Left forelimb (tissue), 1 donor: Measurements from ENCODE around the gene TUSC1.
A peak's percentile ranks its signal among the peaks of the same experiment; 100 is the strongest.
"Not testable (repeated sequence)": the region's sequence is repeated elsewhere in the genome, so short reads cannot be mapped to it uniquely, and the experiment has no call there.

Source experiments
- DNase-seq: peaks from one replicate; pipeline ENCODE4 v3.0.0-alpha.2; 2018; ENCODE audit warnings: low spot score

The TUSC1 gene

DNA sequence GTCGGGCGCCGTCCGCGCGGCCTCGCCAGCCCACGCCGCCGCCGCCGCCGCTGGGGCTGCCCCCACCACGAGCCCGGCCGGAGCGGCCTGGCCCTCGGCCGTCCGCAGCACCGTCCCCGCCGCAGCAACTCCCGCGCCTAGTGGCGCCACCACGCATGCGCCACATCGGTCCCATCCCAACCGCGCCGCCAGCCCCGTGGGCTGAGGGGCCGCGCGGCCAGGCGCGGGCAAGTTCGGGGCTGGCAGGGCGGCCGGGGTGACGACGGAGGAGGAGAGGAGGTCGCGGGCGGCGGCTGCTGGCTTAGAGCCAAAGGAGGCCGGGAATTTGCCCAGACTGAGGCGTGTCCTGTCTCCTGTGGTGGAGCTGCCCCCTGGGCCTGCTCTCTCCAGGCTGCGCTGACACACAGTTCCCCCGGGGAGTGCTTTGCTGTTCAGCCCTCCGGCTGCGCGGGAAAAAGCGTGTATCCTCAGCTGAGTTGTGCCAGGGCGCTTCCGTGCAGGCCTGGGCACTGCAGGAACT lies at the start of gene TUSC1:
Gene TUSC1, minus strand, starts transcription at position 298 of the 520 bp plus-strand sequence. Its CDS starts 132 bp downstream, at position 166.
- peak; percentile 89 for DNase-seq

DNA sequence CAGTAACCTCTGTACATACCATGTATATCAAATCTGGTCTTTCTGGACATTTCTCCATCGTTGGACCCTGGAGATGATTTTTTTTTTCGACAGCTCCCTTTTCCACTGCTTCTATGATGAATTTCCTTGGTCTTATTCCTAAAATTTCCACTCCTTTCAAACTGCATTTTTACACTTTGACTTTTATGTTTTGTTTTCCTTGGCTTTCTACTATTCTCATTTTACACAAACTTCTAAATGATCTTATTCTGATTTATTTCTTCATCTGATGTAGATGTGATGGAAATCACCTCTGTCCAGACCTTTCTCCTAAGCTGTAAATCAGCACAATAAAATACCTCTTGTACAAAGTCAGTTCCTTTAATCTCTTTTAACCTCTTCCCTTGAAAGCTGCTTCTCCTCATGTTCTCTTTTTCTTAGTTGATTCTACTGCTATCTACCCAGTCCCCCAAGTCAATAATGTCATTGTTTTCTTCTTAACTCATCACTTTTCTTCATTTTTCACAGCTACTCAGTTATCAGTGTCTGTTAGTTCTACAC lies 48.7 kb upstream of the TUSC1 start:
- no peak for DNase-seq

DNA sequence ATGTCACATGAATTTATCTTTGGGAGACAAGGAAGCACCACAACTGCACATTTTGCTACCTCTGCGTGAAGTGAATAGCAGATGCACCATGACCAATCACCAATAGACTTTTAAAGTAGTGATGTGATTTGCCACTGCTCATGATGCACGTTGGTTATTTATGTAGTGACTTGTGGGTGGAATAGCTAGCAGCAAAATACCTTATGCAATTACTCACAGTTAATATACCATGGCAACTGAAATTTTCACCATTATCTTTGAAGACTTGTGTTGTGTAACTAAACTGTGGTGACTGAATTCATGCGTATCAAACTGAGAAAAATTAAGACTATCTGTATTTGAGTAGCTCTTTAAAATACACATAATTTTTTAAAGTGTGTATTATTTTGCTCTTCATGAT lies 46.2 kb upstream of the TUSC1 start:
- DNase-seq = no peak

DNA sequence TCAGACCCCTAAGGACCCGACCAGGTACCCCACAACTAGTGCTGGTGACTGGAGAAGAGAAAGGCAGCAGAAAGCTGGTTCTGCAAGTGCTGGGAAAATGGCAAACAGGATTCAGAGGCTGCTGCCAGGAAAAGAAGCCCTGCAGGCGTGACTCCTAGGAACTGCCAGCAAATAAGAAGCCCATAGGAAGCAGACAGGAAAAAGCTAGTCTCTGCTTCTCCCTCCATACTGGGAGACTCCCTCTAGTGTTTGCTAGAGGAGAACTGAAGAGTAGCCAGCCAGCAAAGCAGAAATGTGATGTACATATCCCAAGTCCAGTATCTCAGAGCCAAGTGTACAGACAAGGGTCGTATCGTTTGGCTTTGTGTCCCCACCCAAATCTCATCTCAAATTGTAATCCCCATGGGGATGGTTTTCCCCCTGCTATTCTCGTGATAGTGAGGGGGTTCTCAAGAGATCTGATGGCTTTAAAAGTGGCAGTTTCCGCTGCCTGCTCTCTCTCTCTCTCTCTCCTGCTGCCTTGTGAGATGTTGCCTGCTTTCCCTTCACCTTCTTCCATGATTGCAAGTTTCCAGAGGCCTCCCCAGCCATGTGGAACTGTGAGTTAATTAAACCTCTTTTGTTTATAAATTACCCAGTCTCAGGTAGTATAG lies 38.1 kb upstream of the TUSC1 start:
- no peak for DNase-seq

DNA sequence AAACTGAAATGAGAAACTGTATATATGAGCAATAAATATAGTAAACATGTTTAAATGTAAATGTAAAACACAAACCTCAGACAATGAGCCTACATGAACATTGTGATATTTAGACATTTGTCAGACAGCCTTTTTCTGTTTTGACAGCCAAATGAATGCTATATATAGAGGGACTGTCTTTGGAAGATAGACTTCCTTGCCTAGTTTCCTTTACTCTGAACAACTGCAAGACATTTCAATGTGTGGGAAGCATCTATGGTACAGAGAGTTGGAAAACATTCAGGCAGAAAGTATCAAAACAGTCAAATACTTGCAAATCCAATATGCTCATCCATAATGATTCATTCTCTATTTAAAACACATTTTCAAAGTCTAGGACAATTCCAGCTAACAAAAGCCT lies 31.7 kb upstream of the TUSC1 start:
- no peak for DNase-seq

DNA sequence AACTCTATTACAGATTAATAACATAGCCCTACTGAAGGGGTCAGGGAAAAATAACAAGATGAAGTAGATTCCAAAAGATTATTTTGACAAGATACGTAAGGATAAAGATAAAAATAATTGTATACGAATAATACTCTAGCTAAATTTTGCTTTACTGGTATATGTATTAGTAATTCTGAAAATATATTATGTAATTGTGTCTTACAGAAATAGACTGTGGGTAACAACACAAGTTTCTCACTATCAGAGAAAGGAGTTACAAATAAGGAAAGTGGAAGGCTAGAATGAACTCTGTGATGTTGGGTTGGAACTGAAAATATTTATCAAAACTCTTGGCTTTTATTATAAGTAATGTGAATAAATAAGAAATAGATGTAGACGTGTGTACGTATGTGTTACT lies 26.6 kb upstream of the TUSC1 start:
- DNase-seq = no peak

DNA sequence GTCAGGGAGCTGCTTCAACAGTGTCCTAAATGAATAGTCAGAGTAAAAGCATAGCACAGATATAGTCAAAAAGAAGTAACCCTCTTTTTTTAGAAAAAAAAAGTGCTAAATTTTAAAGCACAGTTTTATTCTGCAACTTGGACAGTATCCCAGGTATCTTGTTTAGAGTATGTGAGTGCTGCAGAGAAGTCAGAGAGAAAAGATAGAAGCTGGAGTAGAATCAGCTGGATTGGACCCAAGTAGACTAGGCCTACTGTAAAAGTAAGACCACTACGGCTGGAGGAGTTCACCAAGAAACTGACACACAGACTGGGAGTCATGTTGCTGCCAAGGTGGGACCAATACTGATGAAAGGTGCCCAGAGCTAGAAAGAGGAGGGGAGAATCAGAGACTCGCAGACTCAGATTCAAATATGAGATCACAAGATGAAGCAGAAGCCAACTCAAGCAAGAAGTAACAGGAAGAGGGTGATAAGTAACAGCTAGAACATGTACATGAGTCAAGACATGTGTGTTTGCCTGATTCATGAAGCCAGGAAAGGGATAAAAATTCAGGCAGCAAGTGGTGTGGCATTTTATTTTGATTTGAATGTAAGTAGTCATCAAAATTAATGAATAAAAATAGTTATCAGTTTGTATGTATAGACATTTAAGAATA lies 25.6 kb upstream of the TUSC1 start:
- DNase-seq = no peak

DNA sequence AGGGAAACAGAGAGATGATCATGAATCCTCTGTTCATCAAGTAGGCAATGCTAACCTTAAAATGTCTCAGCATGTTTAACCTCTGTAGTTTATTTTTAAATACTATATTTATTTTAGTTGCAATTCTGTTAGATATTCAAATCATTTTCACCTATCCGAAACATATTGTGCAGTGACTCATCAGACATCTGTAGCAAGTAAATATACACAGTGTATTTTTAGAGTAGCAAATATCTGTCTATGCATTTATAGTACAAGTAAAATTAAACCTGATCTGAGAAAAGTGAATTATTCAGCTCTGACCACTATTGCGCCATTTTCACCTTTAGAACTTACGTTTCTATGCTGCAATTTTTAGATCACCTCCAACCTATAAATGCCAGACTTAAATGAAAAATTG lies 24.3 kb upstream of the TUSC1 start:
- no peak for DNase-seq

DNA sequence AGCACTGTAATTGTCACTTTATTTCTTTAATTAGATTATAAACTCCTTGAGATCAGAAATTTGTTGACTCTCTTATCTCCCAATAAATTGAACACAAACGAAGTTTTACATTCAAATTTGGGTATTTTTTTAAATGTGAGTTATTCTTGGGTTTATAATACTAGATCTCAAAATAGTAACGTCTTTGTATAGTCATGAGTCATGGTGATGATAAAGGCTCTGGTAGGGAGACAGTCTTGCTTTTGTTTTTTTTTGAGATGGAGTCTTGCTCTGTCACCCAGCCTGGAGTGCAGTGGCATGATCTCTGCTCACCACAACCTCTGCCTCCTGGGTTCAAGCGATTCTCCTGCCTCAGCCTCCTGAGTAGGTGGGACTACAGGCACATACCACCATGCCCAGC lies 22.7 kb upstream of the TUSC1 start:
- not testable (repeated sequence) for DNase-seq

DNA sequence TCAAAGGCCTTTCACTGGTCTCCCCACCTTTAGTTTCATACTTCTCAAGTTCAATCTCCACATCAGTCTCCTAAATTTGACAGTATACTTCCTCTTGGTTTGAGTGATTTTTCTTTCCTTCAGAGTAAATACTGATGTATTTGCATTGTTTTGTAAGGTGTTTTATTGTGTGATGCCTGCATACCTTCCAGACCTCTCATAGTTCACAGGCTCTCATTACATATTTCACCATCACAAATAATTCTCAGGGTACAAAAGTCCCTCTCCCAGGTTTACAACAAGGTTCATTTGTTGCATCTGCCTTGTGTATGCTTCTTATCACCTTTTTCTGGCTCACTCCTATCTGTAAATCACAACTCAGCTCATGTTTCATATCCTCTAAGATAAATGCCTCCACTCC lies 22.2 kb upstream of the TUSC1 start:
- DNase-seq = no peak

DNA sequence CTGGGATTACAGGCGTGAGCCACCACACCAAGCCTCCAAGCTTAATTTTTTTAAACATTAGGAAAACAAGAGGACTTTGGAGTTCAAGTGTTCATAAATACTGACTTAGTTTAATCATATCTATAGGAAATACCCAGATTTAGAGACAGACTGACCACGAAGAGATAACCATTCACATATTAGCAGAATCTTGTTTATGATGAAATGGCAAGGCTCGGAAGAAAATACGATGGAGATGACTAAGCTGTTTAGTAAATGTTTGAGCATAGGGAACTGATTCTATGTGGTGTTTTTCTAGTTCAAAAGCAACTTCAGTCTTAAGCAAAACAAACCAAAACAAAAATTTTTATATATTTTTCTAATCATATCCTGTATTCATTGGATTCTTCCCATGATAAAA lies 13.5 kb upstream of the TUSC1 start:
- no peak for DNase-seq

DNA sequence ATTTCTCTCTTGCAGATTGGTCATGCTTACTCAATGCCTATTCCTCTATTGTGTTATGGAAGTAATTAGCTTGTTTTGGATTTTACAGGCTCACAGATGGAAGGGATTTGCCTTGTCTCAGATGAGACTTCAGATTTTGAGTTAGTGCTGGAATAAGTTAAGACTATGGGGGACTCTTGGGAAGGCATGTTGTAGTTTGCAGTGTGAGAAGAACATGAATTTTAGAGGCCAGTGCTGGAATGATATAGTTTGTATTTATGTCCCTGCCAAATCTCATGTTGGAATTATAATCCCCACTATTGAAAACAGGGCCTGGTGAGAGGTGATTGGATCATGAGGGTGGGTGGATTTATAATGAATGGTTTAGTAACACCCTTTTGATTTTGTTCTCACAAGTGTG lies 6.1 kb upstream of the TUSC1 start:
- no peak for DNase-seq

DNA sequence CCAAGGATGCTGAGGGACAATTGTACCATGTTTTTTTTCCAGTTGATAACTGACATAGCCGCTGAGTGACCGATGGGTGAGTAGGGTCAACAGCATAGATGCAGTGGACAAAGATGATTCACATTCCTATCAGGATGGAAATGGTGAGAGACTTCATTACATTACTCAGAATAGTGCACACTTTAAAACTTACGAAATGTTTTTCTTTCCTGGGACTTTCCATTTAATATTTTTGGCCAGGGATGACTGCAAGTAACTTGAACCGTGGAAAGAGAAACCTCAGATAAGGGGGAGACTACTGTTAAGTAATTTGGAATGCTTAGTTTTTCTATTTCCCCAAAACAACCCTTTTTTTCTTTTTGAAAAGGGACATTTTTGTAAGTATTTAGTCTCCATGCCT lies 3.0 kb upstream of the TUSC1 start:
- no peak for DNase-seq

DNA sequence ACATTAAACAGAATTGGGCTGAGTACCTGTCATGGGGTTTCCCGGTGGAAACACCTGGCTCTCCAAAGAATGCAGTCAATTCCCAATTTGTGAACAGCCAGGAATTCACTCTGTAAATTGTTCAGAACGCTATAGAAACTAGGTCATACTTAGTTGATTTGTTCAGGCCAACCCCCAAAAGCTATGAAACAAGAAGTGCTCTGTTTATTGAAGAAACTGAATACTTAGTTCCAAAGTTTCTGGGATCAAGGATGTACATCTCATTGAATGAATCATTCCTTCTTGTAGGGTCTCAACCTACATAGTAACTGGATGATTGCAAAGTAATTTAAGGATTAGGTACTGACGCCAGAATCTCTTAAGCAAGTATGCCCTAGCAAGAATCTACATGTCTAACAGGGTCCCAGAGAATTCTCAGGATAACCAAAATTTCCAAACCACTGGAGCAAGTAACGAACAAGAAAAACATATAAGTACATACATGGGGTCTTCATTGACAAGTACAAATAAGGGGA lies 659 bp upstream of the TUSC1 start:
- DNase-seq = no peak

DNA sequence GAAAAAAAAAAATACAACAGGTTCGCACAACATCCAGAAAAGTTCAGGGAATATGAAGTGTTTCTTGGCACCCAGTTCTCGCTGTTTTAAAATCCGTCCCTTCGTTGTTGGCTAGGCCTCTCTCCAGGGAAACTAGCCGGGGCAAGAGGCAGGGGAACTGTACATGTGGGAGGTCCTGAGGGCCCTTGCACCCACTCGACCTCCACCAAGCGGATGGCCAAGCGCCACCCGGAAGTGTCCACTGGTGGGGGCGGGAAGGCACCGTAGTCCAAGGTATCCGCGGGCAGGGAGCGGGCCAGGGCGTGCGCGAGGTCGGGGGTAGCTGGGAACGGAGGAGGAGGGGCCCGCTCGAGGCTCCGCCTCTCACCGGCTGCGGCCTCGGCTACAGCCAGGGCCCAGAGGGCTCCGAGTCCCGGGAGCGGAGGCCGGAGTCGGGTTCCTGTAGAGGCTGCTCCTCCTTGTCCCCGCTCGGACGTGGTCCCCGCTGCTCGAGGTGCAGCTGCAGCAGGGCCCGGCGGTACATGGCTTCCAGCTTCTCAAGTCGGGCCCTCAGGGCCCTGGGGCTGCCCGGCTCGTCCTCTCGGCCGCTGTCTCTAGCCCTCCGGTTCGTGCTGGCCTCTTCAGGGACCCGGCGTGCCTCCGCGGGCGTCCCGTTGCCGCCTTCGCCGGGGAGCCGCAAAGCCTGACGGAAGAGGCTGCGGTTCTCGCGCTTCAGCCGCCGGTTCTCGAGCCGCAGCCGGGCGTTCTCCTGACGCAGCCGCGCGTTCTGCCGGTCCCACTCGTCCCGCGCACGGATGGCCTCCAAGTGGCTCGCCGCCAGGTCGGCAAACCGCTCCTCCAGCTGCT lies 720 bp downstream of the TUSC1 start:
- peak; percentile 91 for DNase-seq

DNA sequence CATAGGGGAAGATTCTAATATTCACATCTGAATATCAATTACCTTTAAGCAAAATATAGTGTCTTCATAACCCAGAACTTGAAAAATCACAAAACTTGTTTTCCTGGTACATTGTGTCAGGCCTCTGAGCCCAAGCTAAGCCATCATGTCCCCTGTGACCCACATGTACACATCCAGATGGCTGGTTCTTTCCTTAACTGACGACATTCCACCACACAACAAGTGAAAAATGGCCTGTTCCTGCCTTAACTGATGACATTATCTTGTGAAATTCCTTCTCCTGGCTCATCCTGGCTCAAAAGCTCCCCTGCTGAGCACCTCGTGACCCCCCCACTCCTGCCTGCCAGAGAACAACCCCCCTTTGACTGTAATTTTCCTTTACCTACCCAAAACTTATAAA lies 2.4 kb downstream of the TUSC1 start:
- DNase-seq = not testable (repeated sequence)

DNA sequence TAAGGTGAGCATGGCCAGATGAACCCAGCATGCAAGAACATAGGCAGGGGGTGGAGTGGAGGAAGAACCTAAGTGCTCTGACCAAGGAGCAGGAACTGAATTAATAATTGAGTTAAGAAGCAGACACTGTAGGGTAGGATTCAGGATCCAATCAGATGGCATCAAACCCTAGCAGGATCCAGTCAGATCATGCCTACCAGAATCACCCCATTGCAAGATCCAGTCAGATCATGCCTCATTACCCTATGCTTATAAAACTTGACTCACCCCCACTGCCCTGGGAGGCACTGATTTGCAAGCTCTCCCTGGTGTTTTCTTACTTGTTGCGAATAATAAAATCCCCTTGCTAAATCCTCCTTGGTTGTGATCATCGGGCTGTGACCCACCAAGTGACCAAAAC lies 19.7 kb downstream of the TUSC1 start:
- no peak for DNase-seq

DNA sequence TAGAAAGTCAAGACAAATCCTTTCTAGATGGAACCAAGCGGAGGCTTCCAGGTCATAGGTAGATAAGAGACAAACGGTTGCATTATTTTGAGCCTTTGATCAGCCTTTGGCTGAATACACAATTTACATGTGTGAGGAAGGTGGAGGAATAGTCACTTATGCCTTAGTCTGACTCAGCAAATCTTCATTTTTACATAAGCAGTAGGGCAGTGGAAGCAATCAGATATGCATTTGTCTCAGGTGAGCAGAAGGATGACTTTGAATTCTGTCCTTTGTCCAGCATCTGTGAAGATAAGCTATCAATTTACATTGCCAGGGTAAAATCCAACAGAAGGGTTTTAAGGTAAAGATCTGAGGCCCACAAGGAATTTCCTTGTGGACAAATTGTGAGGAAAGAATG lies 23.8 kb downstream of the TUSC1 start:
- DNase-seq = no peak

DNA sequence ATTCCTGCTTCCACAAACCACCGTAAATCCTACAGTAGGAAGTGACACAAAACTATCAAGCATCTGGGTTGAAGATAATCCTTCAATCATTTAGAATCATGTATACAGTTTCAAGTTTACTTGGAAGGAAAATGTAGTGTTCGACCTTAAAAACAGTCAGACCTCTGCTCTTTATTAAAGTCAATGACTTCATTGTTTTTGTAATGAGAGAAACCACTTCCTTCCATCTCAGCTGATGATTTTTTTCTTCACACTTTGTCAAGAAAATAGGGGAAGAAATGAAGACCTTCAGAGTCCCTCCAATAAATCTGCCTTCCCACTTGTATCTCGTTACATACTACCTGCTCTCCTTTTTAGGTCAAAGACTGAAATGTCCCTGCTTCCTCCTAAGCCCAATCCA lies 30.1 kb downstream of the TUSC1 start:
- DNase-seq = no peak

DNA sequence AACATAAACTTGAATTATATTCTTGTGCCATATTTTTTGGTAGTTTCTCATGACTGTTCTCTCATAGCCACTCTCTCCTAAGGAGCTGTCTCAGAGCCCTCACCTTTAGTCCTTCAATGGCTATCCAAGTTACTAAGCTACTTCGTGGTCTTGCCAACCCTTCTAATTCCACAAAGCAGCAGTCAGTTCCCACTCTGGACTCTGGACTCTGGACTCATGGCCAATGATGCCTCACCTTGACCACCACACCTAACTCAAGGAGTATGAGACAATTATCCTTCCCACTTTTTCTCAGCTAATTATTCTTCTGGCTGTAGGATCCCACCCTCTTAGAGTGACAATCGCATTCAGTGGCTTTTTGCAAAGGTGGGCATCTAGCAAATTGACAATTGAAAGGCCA lies 42.2 kb downstream of the TUSC1 start:
- no peak for DNase-seq

DNA sequence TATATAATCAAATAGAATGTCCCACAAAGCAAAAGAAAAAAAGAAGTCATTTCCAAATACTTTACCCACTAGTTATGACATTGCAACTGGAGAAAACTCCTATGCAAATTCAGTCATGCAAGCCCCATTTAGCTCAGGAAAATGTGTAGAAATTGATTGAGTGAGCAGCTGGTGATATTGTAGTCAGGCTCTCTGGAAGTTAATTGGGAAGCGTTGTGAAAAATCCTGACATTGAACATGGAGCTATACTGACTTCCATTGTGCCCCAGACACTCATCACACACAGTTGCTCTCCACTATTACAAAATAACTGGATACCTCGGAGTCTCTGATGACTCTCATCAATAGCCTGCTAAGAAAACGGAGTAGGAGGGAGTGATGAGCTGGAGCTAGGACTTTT lies 49.0 kb downstream of the TUSC1 start:
- DNase-seq = no peak
